GM19193 (cell line): Measurements from ENCODE around the gene BPIFB4.

Experiments
- POLR2A ChIP-seq: IDR thresholded peaks from 4 replicates; pipeline ENCODE4 v1.6.1; 2011; ENCODE audit not compliant: insufficient read depth, insufficient read length; ENCODE audit errors: extremely low read depth

Gene BPIFB4

GRCh38 chr20:33119725-33120720 lies 40.6 kb downstream of the BPIFB4 start:
- no peak for TF ChIP-seq POLR2A

GRCh38 chr20:33120934-33121333 lies 41.5 kb downstream of the BPIFB4 start:
- no peak for TF ChIP-seq POLR2A

DNA sequence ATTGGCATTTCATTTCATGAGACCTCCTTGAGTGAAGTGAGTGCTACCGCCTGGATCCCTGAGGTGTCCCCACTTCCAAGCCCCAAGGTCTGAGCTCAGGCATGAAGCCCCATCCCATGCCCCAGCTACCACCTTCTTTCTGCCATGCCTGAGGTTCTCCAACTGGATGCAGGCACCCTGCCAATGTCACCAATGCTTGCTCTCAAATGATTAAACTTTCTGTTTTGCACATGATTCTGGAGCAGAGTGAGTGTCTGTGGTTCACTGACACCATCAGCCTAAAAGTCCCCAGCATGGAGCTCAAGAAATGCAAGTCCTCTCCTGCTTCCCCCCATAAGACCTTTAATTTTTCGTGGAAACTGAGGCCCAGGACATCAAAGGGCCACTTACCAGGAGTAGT lies 44.8 kb downstream of the BPIFB4 start:
- TF ChIP-seq POLR2A = no peak

- TF ChIP-seq POLR2A = no peak
These were observed 45.6 kb downstream of the BPIFB4 start for GRCh38 chr20:33124994-33125393.

- no peak for TF ChIP-seq POLR2A
These were observed 46.5 kb downstream of the BPIFB4 start for GRCh38 chr20:33125983-33126382.

- no peak for TF ChIP-seq POLR2A
These were observed 48.1 kb downstream of the BPIFB4 start for GRCh38 chr20:33127422-33128097.

- TF ChIP-seq POLR2A = no peak
These were observed 51.2 kb downstream of the BPIFB4 start for GRCh38 chr20:33130568-33131061.

GRCh38 chr20:33131949-33132473 lies 52.6 kb downstream of the BPIFB4 start:
- TF ChIP-seq POLR2A = no peak

DNA sequence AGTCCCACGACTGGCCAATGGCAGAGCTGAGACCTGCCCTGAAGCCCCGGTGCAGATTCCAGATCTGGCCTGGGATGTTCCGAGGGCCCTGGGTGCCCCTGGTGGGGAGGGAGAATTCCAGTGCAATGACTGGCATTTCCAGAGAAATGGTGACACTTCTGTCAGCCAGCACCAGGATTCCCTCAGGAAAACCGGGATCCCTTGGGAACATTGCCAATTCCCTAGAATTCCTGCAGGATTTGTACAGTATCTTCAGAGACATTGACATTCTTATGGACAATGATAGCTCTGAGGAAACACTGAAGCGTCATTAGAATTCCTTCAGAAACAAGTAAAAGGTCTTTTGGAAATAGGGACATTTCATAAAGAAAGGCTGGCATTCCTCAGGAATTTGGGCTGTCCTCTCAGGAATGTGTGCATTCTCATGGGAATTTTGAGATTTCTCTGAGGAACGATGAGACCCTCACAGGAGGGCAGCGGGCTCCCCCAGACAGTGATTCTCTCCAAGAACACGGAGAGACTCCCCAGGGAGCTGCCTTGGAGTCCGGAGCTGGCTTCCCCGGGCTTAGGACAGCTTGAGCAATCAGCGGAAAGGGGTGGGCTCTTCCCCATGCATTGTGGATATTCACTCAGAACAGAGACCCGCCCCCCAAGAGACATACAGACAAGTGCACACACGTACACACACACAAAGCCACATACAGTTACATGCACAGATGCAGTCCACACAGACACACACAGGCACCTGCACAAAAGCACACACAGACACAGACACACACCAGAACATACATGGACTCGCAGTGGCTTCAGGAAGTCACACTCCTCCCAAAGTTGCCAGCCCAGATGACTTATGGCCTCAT lies 53.3 kb downstream of the BPIFB4 start:
- no peak for TF ChIP-seq POLR2A

GRCh38 chr20:33133373-33133941 lies 54.0 kb downstream of the BPIFB4 start:
- no peak for TF ChIP-seq POLR2A

DNA sequence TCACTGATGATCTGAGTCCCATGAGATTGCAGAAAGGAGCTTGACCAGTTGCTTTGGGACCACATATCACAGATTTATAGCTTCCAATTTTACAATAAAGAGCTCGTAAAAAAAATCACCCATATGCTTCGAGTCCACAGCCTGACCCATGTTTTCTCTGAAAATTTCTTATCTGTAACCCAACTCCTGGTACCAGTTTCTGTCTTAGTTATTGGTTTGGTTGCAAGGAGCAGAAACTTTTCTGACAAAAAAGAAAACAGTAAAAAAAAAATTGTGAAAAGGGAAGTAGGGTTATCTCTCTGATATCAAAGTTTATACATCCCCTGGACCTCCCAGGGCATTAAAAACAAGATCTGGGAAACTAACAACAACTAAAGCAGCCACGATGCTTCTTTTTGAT lies 57.8 kb downstream of the BPIFB4 start:
- no peak for TF ChIP-seq POLR2A

DNA sequence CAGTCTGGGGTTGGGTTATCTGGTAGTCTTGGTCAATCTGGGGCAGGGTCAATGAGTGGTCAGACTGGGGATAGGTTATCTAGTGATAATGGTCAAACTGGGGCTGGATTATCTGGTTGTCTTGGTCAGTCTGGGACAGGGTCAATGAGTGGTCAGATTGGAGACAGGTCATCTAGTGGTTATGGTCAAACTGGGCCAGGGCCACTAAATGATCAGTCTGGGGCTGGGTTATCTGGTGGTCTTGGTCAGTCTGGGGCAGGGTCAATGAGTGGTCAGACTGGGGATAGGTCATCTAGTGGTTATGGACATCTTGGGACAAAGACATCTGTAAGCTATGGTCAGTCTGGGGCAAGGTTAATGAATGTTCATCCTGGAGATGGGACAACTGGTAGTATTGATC lies 60.0 kb downstream of the BPIFB4 start:
- TF ChIP-seq POLR2A = no peak

GRCh38 chr20:33145521-33145920 lies 66.1 kb downstream of the BPIFB4 start:
- no peak for TF ChIP-seq POLR2A

DNA sequence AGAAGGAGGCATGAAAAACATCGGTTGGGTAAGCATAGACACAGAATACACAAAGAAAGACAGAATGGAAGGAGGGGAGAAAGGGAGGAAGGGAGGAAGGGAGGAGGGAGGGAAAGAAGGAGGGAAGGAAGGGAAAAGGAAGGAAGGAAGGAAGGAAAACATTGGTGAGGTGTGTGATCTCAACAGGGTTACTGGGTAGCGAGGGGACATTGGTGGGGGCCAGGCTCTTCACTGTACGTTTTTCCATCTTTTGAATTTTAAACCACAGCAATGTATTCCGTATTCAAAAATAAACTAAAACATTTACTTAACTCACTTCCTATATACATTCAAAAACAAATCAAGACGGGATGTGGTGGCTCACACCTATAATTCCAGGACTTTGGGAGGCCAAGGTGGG lies 67.9 kb downstream of the BPIFB4 start:
- TF ChIP-seq POLR2A = no peak

DNA sequence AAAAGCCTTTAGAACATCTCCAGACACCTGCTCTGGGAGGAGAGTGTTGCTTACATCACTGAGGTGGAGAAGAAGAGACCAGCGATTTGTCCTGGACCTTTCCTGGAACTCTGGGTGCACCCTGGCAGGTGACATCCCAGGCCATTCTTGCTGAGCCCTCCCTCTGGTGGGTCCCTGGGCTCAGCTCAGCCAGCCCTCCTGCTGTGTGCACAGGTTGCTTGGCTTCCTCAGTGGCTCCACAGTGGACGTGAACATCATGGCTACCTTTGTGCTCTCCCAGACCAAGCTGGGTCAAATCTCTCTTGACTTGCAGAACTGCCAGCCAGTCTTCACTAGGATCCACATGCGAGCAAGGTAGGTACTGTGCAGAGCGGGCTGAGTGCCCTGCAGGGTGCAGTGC lies 68.6 kb downstream of the BPIFB4 start:
- no peak for TF ChIP-seq POLR2A

- TF ChIP-seq POLR2A = no peak
These were observed 74.8 kb downstream of the BPIFB4 start for GRCh38 chr20:33154252-33154651.
